ENCODE results near the gene RBMS1. TPM values are rescaled to one million over a fixed set of nuclear protein-coding genes. Genes with fewer than 3 reads are reported as not detected.
"Not testable (repeated sequence)": the region's sequence is repeated elsewhere in the genome, so short reads cannot be mapped to it uniquely, and the experiment has no call there.

Gene RBMS1
- total RNA-seq, 2 donors from 2014 or later, result 6.3 to 21.1 TPM

- Histone ChIP-seq H3K9ac (ENCODE audit: low read depth in 2 of 2, low read length in 2 of 2) (no peak overlapping the region), H3K27me3 (no peaks in the 10 kb centered on the region), H3K9me3 (no peaks in the 10 kb centered on the region), H3K36me3 (no peaks in the 10 kb centered on the region), H3K4me1 (no peaks in the 10 kb centered on the region), H3K27ac (no peak overlapping the region), H3K4me3 (no peak overlapping the region)
- TF ChIP-seq CTCF (IDR thresholded peaks at IDR 0.05), result no peak
- intact Hi-C loops (cut with DNase I), result no loop called here
- no peak for DNase-seq
Measured at GRCh38 chr2:160445673-160446072, 47.9 kb downstream of the RBMS1 start.

GRCh38 chr2:160442603-160443002, 51.0 kb downstream of the RBMS1 start:
- DNase-seq, result no peak
- Histone ChIP-seq H3K27ac (no peak overlapping the region), H3K9ac (ENCODE audit: low read depth in 2 of 2, low read length in 2 of 2) (no peak overlapping the region), H3K27me3 (no peaks in the 10 kb centered on the region), H3K4me1 (no peaks in the 10 kb centered on the region), H3K9me3 (no peaks in the 10 kb centered on the region), H3K36me3 (no peaks in the 10 kb centered on the region), H3K4me3 (no peak overlapping the region)
- no peak for TF ChIP-seq CTCF (IDR thresholded peaks at IDR 0.05)
- intact Hi-C loops (cut with DNase I), result no loop called here

GRCh38 chr2:160440888-160441287, 52.7 kb downstream of the RBMS1 start:
- H3K36me3 ChIP-seq, result no peaks in the 10 kb centered on the region
- intact Hi-C loops (cut with DNase I), result no loop called here
- no peak overlapping the region for H3K4me3 ChIP-seq
- TF ChIP-seq CTCF (IDR thresholded peaks at IDR 0.05), result no peak
- H3K4me1 ChIP-seq, result no peaks in the 10 kb centered on the region
- no peak for DNase-seq
- no peaks in the 10 kb centered on the region for H3K9me3 ChIP-seq
- peaks cover 14% of the 10 kb centered on the region for H3K27me3 ChIP-seq
- no peak overlapping the region for H3K9ac ChIP-seq (ENCODE audit: low read depth in 2 of 2, low read length in 2 of 2)
- H3K27ac ChIP-seq, result no peak overlapping the region

- H3K4me1 ChIP-seq; H3K4me3 ChIP-seq; intact Hi-C loops (cut with DNase I); H3K36me3 ChIP-seq; H3K9me3 ChIP-seq; DNase-seq; H3K9ac ChIP-seq (ENCODE audit: low read depth in 2 of 2, low read length in 2 of 2); H3K27ac ChIP-seq: not testable (repeated sequence)
- H3K27me3 ChIP-seq, result peaks cover 17% of the 10 kb centered on the region
Measured at GRCh38 chr2:160439038-160439437, 54.6 kb downstream of the RBMS1 start.

GRCh38 chr2:160437273-160437672, 56.3 kb downstream of the RBMS1 start:
- TF ChIP-seq CTCF (IDR thresholded peaks at IDR 0.05), result no peak
- H3K27ac ChIP-seq, result no peak overlapping the region
- no peaks in the 10 kb centered on the region for H3K4me1 ChIP-seq
- intact Hi-C loops (cut with DNase I), result no loop called here
- no peak overlapping the region for H3K4me3 ChIP-seq
- no peaks in the 10 kb centered on the region for H3K9me3 ChIP-seq
- H3K27me3 ChIP-seq, result peaks cover 17% of the 10 kb centered on the region
- no peak overlapping the region for H3K9ac ChIP-seq (ENCODE audit: low read depth in 2 of 2, low read length in 2 of 2)
- H3K36me3 ChIP-seq, result no peaks in the 10 kb centered on the region
- no peak for DNase-seq

- Histone ChIP-seq H3K4me1 (no peaks in the 10 kb centered on the region), H3K27ac (no peak overlapping the region), H3K27me3 (peaks cover 23% of the 10 kb centered on the region), H3K4me3 (no peak overlapping the region), H3K9me3 (no peaks in the 10 kb centered on the region), H3K9ac (ENCODE audit: low read depth in 2 of 2, low read length in 2 of 2) (no peak overlapping the region), H3K36me3 (no peaks in the 10 kb centered on the region)
- no peak for TF ChIP-seq CTCF (IDR thresholded peaks at IDR 0.05)
- intact Hi-C loops (cut with DNase I), result no loop called here
- no peak for DNase-seq
Measured at GRCh38 chr2:160434254-160434948, 59.2 kb downstream of the RBMS1 start.
